Parathyroid adenoma (tissue), 2 donors: ENCODE measurements around the gene TFEB.

Source experiments
- H2AFZ ChIP-seq: fragments of 300-600 bp; sonication (generic); one replicate; pipeline ENCODE4 v1.7.0; 2017; ENCODE audit warnings: antibody characterized with exemption, mild to moderate bottlenecking
- H3K27ac ChIP-seq: fragments of 300-600 bp; sonication (generic); one replicate; pipeline ENCODE4 v1.7.0; 2017
- H3K27me3 ChIP-seq: fragments of 300-600 bp; sonication (generic); one replicate; pipeline ENCODE4 v1.7.0; 2017; ENCODE audit warnings: low read length; ENCODE audit not compliant: control insufficient read depth, insufficient read depth
- H3K36me3 ChIP-seq: fragments of 300-600 bp; sonication (generic); one replicate; pipeline ENCODE4 v1.7.0; 2017; ENCODE audit warnings: low read length; ENCODE audit not compliant: control insufficient read depth, insufficient read depth
- H3K4me1 ChIP-seq: fragments of 300-600 bp; sonication (generic); one replicate; pipeline ENCODE4 v1.7.0; 2017; ENCODE audit warnings: control low read depth
- H3K4me2 ChIP-seq: fragments of 300-600 bp; sonication (generic); one replicate; pipeline ENCODE4 v1.7.0; 2017; ENCODE audit warnings: low read length
- H3K4me3 ChIP-seq: fragments of 300-600 bp; sonication (generic); one replicate; pipeline ENCODE4 v1.7.0; 2017; ENCODE audit warnings: low read depth, low read length
- H3K79me2 ChIP-seq: fragments of 300-600 bp; sonication (generic); one replicate; pipeline ENCODE4 v1.7.0; 2017; ENCODE audit warnings: control low read depth
- H3K9ac ChIP-seq: fragments of 300-600 bp; sonication (generic); one replicate; pipeline ENCODE4 v1.7.0; 2017; ENCODE audit warnings: mild to moderate bottlenecking
- H3K9me3 ChIP-seq: fragments of 300-600 bp; sonication (generic); one replicate; pipeline ENCODE4 v1.7.0; 2017; ENCODE audit warnings: low read length; ENCODE audit not compliant: control insufficient read depth
- TF ChIP-seq, protein P1 (sequence below): fragments of 300-600 bp; sonication (generic); IDR thresholded peaks from one replicate; pipeline ENCODE4 v1.7.0; 2017; ENCODE audit warnings: antibody characterized with exemption, mild to moderate bottlenecking
- donor health status: primary hyperparathyroidism.

Gene TFEB

DNA sequence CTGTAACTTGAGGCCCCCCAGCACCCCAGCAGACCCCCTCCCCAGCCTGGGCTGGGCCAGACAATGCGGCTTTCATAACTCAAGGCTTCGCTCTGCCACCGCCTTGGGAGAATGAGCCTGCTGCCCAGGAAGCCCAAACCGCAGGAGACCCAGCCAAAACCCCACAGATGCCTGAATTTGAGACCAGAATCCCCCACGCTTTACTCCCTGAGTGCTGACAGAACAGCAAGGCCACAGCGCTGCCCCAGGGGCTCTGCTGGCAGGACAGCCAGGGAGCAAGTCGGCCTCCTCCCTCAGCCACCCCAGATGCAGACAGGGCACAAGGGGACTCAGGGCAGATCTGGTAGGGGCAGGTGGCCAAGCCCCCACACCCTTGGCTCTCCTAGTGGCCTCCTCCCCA, 95.0 kb downstream of the TFEB start:
- H3K9ac ChIP-seq = no peak overlapping the region
- no peaks in the 10 kb centered on the region for H3K36me3 ChIP-seq
- H2AFZ ChIP-seq = no peak overlapping the region
- no peak overlapping the region for H3K4me3 ChIP-seq
- H3K4me2 ChIP-seq = no peak overlapping the region
- H3K4me1 ChIP-seq = peaks cover 7% of the 10 kb centered on the region
- H3K27me3 ChIP-seq = no peaks in the 10 kb centered on the region
- H3K79me2 ChIP-seq = no peaks in the 10 kb centered on the region
- H3K27ac ChIP-seq = no peak overlapping the region
- H3K9me3 ChIP-seq = no peaks in the 10 kb centered on the region
- TF ChIP-seq, protein P1, sequence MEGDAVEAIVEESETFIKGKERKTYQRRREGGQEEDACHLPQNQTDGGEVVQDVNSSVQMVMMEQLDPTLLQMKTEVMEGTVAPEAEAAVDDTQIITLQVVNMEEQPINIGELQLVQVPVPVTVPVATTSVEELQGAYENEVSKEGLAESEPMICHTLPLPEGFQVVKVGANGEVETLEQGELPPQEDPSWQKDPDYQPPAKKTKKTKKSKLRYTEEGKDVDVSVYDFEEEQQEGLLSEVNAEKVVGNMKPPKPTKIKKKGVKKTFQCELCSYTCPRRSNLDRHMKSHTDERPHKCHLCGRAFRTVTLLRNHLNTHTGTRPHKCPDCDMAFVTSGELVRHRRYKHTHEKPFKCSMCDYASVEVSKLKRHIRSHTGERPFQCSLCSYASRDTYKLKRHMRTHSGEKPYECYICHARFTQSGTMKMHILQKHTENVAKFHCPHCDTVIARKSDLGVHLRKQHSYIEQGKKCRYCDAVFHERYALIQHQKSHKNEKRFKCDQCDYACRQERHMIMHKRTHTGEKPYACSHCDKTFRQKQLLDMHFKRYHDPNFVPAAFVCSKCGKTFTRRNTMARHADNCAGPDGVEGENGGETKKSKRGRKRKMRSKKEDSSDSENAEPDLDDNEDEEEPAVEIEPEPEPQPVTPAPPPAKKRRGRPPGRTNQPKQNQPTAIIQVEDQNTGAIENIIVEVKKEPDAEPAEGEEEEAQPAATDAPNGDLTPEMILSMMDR = no peak

GRCh38 chr6:41639809-41640371, 95.5 kb downstream of the TFEB start:
- no peak overlapping the region for H3K4me2 ChIP-seq
- H3K4me3 ChIP-seq = no peak overlapping the region
- H3K27ac ChIP-seq = no peak overlapping the region
- H3K9me3 ChIP-seq = no peaks in the 10 kb centered on the region
- TF ChIP-seq, protein P1 = no peak
- no peaks in the 10 kb centered on the region for H3K79me2 ChIP-seq
- H3K9ac ChIP-seq = no peak overlapping the region
- no peaks in the 10 kb centered on the region for H3K36me3 ChIP-seq
- no peak overlapping the region for H2AFZ ChIP-seq
- peaks cover 7% of the 10 kb centered on the region for H3K4me1 ChIP-seq
- H3K27me3 ChIP-seq = no peaks in the 10 kb centered on the region

DNA sequence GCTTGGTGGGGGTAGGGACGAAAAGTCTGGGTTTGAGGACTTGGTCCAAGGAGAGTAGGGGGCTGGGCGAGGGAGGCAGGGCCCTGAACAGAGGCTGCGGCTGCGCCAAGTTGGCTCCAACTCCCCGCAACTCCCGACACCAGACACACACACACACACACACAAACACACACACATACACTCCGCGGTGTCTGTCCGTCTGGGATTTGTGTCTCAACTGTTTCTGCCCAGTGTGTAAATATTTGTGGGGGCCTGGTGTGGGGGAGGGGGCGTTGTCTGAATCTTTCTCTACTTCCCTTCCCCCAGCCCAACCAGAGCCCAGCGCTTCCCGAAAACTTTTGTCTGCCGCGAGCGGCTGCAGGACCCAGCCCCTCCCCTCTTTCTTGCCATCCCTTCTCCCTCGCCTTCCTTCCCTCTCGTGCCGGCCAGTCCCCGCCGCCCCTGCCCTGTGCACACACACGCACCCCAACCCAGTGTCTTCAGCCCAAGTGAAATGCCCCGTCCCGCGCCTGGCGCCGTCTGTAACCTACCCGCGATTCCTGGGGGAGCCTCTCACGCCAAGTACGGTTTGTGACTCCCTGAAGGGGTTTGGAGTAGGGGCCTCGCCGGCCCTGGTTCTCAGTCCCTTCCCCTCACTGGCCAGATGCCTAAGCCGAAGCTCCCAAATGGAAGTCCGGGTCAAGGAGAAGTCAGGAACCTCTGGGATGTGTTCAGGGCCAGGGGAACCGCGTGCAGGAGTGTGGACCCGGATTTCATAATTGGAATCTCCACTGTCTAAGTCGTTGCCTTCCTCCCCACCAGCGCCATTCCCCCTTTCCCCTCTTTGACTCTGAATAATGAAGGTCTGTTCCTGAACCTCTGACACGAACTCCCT, 96.2 kb downstream of the TFEB start:
- H3K4me2 ChIP-seq = no peak overlapping the region
- no peaks in the 10 kb centered on the region for H3K36me3 ChIP-seq
- no peaks in the 10 kb centered on the region for H3K79me2 ChIP-seq
- H3K27me3 ChIP-seq = no peaks in the 10 kb centered on the region
- H3K27ac ChIP-seq = no peak overlapping the region
- peak overlapping the region; percentile 16 for H3K4me3 ChIP-seq
- H3K4me1 ChIP-seq = peaks cover 7% of the 10 kb centered on the region
- TF ChIP-seq, protein P1 = no peak
- H3K9ac ChIP-seq = no peak overlapping the region
- H3K9me3 ChIP-seq = no peaks in the 10 kb centered on the region
- H2AFZ ChIP-seq = peak overlapping the region; percentile 66

- peak within 1 kb of the TSS; percentile 27 for H3K4me3 ChIP-seq
- H3K79me2 ChIP-seq = no peaks in the 10 kb centered on the region
- no peak within 1 kb of the TSS for H3K27ac ChIP-seq
- H3K4me2 ChIP-seq = peak within 1 kb of the TSS; percentile 52
- TF ChIP-seq, protein P1 = no peak
- peaks cover 7% of the 10 kb centered on the region for H3K4me1 ChIP-seq
- no peaks in the 10 kb centered on the region for H3K9me3 ChIP-seq
- H3K9ac ChIP-seq = no peak within 1 kb of the TSS
- H3K27me3 ChIP-seq = no peaks in the 10 kb centered on the region
- H3K36me3 ChIP-seq = no peaks in the 10 kb centered on the region
- H2AFZ ChIP-seq = peak within 1 kb of the TSS; percentile 66
Measured at GRCh38 chr6:41638002-41638934, 97.1 kb downstream of the TFEB start, which contains the start of gene MDFI. Gene MDFI, plus strand, starts transcription at chr6:41638468. Its CDS starts 282 bp downstream, at chr6:41638750.
